NT2/D1 (cell line): ENCODE data around the gene ZBTB16.

Source experiments
- SUZ12 ChIP-seq: IDR thresholded peaks from 2 replicates; pipeline ENCODE4 v1.6.1; 2011; ENCODE audit not compliant: insufficient read length, insufficient read depth; ENCODE audit errors: extremely low read depth
- YY1 ChIP-seq: IDR thresholded peaks from 2 replicates; pipeline ENCODE4 v1.6.1; 2011; ENCODE audit not compliant: insufficient read length, insufficient read depth
- ZNF274 ChIP-seq: IDR thresholded peaks from 2 replicates; pipeline ENCODE4 v1.6.1; 2011; ENCODE audit warnings: mild to moderate bottlenecking, low read depth, low read length

GRCh38 chr11:114239753-114240161 is 180.2 kb downstream of the ZBTB16 start:
- TF ChIP-seq YY1 (no peak), SUZ12 (no peak), ZNF274 (no peak)
